ENCODE measurements around the gene LPIN3.

The LPIN3 gene

DNA sequence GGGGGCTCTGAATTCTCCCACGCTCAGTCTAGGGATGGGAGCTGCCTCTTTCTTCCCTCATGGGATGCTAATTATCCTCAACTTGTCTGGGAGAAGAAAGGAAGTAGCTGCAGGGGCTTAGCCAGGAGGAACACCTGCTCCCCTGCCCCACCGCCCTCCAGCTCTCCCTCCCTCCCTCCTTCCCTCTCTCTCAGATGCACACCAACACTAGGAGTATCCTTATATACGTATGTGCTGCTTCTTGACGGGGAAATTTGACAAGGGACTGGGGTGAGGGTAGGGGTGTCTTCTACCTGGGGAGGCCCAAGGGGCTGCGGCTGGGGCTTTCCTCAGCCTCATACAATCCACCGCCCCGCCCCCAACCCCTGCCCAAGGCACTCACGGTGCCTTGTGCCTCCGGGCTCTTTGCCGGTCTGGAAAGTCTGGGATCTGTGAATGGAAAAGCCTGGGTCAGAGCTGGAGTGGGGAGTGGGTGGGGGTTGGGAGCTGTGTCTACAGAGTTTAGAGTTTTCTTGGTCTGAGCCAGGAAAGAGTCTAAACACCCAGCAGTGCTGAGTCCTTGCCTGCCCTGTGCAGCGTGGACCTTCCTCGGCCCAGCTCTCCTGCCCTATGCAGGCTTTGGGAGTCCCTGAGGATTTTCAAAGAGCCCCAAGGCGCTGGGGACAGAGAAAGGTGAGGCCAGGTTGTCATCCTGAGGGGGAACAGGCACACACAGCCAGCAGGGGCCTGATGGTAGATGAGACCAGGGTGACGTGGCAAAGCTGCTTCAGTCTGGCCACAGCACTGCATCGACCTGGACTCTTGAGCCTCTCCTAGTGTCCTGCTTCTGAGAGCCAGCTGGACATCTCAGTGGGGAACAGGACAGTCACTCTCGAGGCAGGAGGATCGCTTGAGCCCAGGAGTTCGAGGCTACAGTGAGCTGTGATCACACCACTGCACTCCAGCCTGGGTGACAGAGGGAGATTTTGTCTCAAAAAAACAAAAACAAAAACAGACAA, 55.3 kb downstream of the LPIN3 start:
- no peak for DNase-seq

GRCh38 chr20:41398408-41398807, 57.8 kb downstream of the LPIN3 start:
- no peak for DNase-seq

GRCh38 chr20:41403604-41404003, 63.0 kb downstream of the LPIN3 start:
- no peak for DNase-seq

- no peak for DNase-seq
Measured at GRCh38 chr20:41405436-41405835, 64.8 kb downstream of the LPIN3 start.

DNA sequence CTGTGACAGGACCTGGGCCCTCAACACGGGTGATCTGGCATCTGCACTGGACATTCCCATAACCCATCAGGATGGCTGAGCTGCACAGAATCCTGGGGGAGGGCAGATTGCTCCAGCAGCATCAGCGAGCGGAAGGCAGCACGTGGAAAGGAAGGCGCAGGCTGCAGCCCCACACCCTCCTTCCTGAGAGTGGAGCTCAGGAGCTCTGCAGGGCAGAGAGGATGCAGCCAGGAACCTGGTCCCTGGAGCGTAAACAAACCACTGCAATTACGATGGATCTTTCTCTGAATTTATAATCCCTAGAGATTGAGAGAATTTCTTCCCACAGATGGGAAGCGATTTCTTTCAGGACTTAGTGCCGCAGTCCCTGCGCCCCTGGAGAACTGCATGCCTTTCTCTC, 65.7 kb downstream of the LPIN3 start:
- no peak for DNase-seq

GRCh38 chr20:41406896-41407444, 66.3 kb downstream of the LPIN3 start:
- no peak for DNase-seq

GRCh38 chr20:41407607-41408006, 67.0 kb downstream of the LPIN3 start:
- no peak for DNase-seq

DNA sequence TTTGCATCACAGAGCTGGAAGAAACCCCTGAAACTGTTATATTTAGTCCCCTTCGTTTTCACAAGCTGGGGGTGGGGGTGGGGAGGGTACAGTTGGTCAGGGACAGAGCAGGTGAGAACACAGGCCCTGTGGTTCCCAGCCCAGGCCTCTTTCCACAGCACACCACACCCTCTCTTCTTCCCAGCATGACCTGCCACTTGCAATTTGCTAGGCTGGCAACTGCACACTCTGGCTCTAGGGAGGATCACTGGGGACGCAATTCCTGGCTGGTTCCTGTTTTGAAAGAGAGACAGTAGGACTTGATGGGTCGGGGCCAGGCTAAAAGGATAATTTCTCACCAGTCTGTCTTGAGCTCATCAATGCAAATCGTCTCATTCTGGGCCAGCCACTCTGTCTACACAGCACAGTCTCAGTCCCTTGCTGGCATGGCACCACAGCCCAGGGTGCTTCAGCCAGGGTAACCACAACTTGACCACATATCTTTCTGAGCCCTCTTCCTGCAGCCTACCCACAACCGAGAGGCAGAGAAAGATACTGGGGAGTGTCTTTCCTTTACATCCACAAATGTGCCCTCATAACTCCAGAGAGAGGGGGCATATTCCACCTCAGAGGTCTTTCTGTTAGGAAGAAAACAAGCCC, 67.7 kb downstream of the LPIN3 start:
- no peak for DNase-seq

DNA sequence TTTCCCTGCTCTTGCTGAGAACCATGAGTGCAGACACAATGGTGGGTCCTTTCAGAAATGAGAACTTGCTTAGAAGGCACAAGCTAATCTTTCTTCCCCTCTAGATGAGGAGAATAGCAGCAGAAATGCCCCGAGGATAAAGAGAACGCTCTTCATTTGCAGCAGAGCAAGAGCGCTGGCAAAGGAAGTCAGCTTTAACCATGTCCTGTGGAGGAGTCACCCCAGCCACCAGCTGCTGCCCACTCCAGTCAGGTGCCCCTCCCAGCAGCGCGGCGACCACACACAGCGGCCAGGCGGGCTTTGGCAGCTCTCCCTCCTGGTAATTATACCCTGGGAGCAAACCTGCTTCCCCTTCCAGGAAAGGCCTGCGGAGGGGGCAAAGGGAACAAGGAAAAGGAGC, 68.4 kb downstream of the LPIN3 start:
- no peak for DNase-seq
